GM18861 (cell line): ENCODE results near the gene PHIP.
A peak's percentile ranks its signal among the peaks of the same experiment; 100 is the strongest.

Source experiments
- ATAC-seq: cut with Tn5 transposase; IDR thresholded peaks from one replicate; pipeline ENCODE4 v1.9.1; 2021; ENCODE audit not compliant: unreplicated experiment

Gene PHIP

GRCh38 chr6:79071547-79071946 is 6.5 kb downstream of the PHIP start:
- peak; percentile 30 for ATAC-seq

- ATAC-seq = peak; percentile 74
These were observed 7.7 kb downstream of the PHIP start for GRCh38 chr6:79070206-79070825.

GRCh38 chr6:79066828-79067227 is 11.2 kb downstream of the PHIP start:
- ATAC-seq = no peak

- no peak for ATAC-seq
These were observed 11.7 kb downstream of the PHIP start for GRCh38 chr6:79066330-79066729.

GRCh38 chr6:79065232-79065631 is 12.8 kb downstream of the PHIP start:
- no peak for ATAC-seq

- peak; percentile 67 for ATAC-seq
These were observed 13.4 kb downstream of the PHIP start for GRCh38 chr6:79064635-79065034.

- ATAC-seq = no peak
These were observed 15.3 kb downstream of the PHIP start for GRCh38 chr6:79062708-79063107.

GRCh38 chr6:79057746-79058145 is 20.3 kb downstream of the PHIP start:
- ATAC-seq = no peak

- no peak for ATAC-seq
These were observed 21.8 kb downstream of the PHIP start for GRCh38 chr6:79056226-79056625.

GRCh38 chr6:79048611-79049010 is 29.4 kb downstream of the PHIP start:
- no peak for ATAC-seq

GRCh38 chr6:79047072-79047471 is 31.0 kb downstream of the PHIP start:
- ATAC-seq = no peak

- no peak for ATAC-seq
These were observed 32.1 kb downstream of the PHIP start for GRCh38 chr6:79045966-79046365.

GRCh38 chr6:79042799-79043126 is 35.3 kb downstream of the PHIP start:
- ATAC-seq = no peak

- ATAC-seq = peak; percentile 91
These were observed 35.8 kb downstream of the PHIP start for GRCh38 chr6:79042088-79042798.

- peak; percentile 53 for ATAC-seq
These were observed 38.0 kb downstream of the PHIP start for GRCh38 chr6:79040083-79040482.

GRCh38 chr6:79038061-79038460 is 40.0 kb downstream of the PHIP start:
- ATAC-seq = no peak

- ATAC-seq = no peak
These were observed 43.2 kb downstream of the PHIP start for GRCh38 chr6:79034865-79035264.

GRCh38 chr6:79033279-79033678 is 44.8 kb downstream of the PHIP start:
- ATAC-seq = no peak

- no peak for ATAC-seq
These were observed 46.0 kb downstream of the PHIP start for GRCh38 chr6:79031821-79032590.

GRCh38 chr6:79030511-79030910 is 47.5 kb downstream of the PHIP start:
- ATAC-seq = no peak

- no peak for ATAC-seq
These were observed 48.0 kb downstream of the PHIP start for GRCh38 chr6:79030023-79030422.

GRCh38 chr6:79028641-79029314 is 49.3 kb downstream of the PHIP start:
- no peak for ATAC-seq
